K562 (cell line): ENCODE results near the gene RGS5.

Experiments
- KDM1A ChIP-seq, 2 experiments: fragments of 450-650 bp; IDR thresholded peaks; 2 replicates each; pipeline ENCODE4 v1.6.1; 2016; ENCODE audit warnings: mild to moderate bottlenecking in 2 of 2
- RFX5 ChIP-seq: IDR thresholded peaks from 2 replicates; pipeline ENCODE4 v1.6.1; 2011; ENCODE audit warnings: low read depth, mild to moderate bottlenecking, improper control_type of control experiment, low read length
- ZFX ChIP-seq: sonication (generic); formaldehyde crosslinking; IDR thresholded peaks from 2 replicates; pipeline ENCODE4 v1.8.0; 2022; ENCODE audit warnings: mild to moderate bottlenecking, missing genetic modification reagents, moderate library complexity
- ZNF311 ChIP-seq: fragments of 250-450 bp; sonication (Bioruptor Pico); IDR thresholded peaks from 2 replicates; pipeline ENCODE4 v1.4.0; 2020; ENCODE audit warnings: mild to moderate bottlenecking, moderate library complexity
- ZNF384 ChIP-seq: IDR thresholded peaks from 2 replicates; pipeline ENCODE4 v1.6.1; 2012; ENCODE audit warnings: low read depth, low read length, improper control_type of control experiment
- TF ChIP-seq, protein P1 (sequence below), 2 experiments: fragments of 450-650 bp; formaldehyde crosslinking in 1 of 2; IDR thresholded peaks; 2 replicates each; pipeline versions ENCODE4 v1.4.0 to v1.6.1; 2014 to 2020; ENCODE audit warnings: mild to moderate bottlenecking in 2 of 2, borderline replicate concordance in 1 of 2, low read depth in 1 of 2
- TF ChIP-seq, protein P2 (sequence below), 2 experiments: fragments of 250-450 bp in 1 of 2; fragments of 450-650 bp in 1 of 2; sonication (Bioruptor Pico) in 1 of 2; IDR thresholded peaks; 2 replicates each; pipeline versions ENCODE4 v1.6.1 to v1.8.0; 2016 to 2021; ENCODE audit warnings: mild to moderate bottlenecking in 2 of 2, moderate library complexity in 2 of 2, missing compliant biosample characterization in 1 of 2, missing genetic modification characterization in 1 of 2

DNA sequence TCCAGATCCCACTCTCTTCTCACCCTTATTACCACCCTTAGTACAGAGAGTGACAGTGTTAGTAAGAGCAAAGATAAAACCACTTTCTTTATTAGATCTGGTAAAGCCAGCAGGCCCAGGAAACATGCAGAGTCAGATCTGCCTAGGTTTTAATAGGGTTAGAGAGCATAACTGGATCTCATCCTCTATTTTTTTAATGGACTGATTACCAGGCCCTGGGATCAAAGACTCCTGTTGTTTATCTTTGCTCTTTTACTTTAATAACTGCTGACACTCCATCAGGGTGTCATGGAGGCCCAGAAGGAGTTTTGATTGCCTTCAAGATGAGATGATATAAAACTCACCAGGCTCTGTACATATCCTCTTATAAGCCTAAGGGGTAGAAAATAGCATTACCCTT, 45.3 kb upstream of the RGS5 start:
- TF ChIP-seq ZFX (CRISPR knock-in tag) = no peak
- no peak for TF ChIP-seq ZNF311 (CRISPR knock-in tag)
- TF ChIP-seq, protein P1, sequence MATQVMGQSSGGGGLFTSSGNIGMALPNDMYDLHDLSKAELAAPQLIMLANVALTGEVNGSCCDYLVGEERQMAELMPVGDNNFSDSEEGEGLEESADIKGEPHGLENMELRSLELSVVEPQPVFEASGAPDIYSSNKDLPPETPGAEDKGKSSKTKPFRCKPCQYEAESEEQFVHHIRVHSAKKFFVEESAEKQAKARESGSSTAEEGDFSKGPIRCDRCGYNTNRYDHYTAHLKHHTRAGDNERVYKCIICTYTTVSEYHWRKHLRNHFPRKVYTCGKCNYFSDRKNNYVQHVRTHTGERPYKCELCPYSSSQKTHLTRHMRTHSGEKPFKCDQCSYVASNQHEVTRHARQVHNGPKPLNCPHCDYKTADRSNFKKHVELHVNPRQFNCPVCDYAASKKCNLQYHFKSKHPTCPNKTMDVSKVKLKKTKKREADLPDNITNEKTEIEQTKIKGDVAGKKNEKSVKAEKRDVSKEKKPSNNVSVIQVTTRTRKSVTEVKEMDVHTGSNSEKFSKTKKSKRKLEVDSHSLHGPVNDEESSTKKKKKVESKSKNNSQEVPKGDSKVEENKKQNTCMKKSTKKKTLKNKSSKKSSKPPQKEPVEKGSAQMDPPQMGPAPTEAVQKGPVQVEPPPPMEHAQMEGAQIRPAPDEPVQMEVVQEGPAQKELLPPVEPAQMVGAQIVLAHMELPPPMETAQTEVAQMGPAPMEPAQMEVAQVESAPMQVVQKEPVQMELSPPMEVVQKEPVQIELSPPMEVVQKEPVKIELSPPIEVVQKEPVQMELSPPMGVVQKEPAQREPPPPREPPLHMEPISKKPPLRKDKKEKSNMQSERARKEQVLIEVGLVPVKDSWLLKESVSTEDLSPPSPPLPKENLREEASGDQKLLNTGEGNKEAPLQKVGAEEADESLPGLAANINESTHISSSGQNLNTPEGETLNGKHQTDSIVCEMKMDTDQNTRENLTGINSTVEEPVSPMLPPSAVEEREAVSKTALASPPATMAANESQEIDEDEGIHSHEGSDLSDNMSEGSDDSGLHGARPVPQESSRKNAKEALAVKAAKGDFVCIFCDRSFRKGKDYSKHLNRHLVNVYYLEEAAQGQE (IDR thresholded peaks at IDR 0.05; ENCODE audit: borderline replicate concordance) = no peak
- TF ChIP-seq, protein P1 (CRISPR knock-in tag; IDR thresholded peaks at IDR 0.05; ENCODE audit: low read depth) = no peak
- no peak for TF ChIP-seq KDM1A (IDR thresholded peaks at IDR 0.05)
- no peak for TF ChIP-seq ZNF384
- no peak for TF ChIP-seq RFX5
- TF ChIP-seq, protein P2, sequence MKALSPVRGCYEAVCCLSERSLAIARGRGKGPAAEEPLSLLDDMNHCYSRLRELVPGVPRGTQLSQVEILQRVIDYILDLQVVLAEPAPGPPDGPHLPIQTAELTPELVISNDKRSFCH (CRISPR knock-in tag; IDR thresholded peaks at IDR 0.05) = no peak
- TF ChIP-seq, protein P2 (tag; IDR thresholded peaks at IDR 0.05) = no peak
